ENCODE measurements around the gene COL5A3.

The COL5A3 gene

DNA sequence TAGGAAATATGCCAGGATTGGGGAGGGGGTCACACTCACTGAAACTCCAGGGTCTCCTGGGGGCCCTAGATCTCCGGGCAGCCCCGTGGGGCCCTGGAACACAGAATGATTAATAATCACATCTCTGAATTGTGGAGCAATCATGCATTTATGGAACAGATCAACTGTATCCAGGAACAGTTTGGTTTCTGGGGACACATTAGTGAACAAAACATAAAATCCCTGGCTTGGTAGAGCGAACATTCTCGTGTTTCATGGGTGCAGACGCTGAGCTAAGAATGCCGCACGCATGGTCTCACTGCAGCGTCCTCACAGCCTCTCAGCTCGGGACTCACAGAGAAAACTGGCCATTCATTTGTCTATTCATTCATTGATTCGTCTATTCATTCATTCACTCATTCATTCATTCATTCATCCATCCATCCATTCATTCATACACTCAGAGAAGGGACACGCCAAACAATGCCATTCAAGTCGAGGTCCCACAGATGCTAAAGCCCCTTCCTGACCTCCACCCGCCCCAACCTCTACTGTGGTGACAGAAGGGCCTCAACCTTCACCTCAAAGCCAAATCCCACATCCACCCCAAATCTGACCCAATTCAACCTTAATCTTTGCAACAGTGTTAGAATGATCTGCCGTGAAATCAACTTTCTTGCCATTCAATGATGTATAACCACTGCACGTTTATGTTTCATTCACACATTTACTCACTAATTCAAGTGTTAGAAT, 39.0 kb downstream of the COL5A3 start:
- no peak overlapping the region for H3K4me3 Mint-ChIP-seq
- peaks cover 10% of the 10 kb centered on the region for H3K27me3 Mint-ChIP-seq (ENCODE audit: low read depth)
- H3K4me1 Mint-ChIP-seq (ENCODE audit: low read depth) = peaks cover 2% of the 10 kb centered on the region
- no peaks in the 10 kb centered on the region for H3K36me3 Mint-ChIP-seq (ENCODE audit: low read depth)
- H3K27ac Mint-ChIP-seq = no peak overlapping the region
- H3K9me3 Mint-ChIP-seq = no peaks in the 10 kb centered on the region

DNA sequence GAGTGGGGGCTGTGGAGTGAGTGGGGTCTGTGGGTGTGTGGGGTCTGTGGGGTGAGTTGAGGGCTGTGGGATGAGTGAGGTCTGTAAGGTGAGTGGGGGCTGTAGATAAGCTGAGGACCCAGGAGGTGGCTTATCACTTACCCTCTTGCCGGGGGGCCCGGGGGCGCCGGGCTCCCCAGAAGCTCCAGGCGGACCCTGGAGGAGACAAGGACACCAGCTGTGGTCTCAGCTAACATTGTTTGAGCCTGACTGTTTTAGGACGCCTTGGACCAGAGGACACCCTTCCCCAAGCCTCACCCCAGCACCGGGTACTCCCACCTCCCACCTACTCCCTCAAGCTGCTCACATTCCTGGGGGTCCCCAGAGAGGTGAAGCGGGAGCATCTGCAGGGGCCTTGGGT, 39.8 kb downstream of the COL5A3 start:
- no peaks in the 10 kb centered on the region for H3K36me3 Mint-ChIP-seq (ENCODE audit: low read depth)
- no peak overlapping the region for H3K27ac Mint-ChIP-seq
- H3K4me1 Mint-ChIP-seq (ENCODE audit: low read depth) = peaks cover 2% of the 10 kb centered on the region
- H3K27me3 Mint-ChIP-seq (ENCODE audit: low read depth) = peaks cover 17% of the 10 kb centered on the region
- no peaks in the 10 kb centered on the region for H3K9me3 Mint-ChIP-seq
- H3K4me3 Mint-ChIP-seq = no peak overlapping the region

DNA sequence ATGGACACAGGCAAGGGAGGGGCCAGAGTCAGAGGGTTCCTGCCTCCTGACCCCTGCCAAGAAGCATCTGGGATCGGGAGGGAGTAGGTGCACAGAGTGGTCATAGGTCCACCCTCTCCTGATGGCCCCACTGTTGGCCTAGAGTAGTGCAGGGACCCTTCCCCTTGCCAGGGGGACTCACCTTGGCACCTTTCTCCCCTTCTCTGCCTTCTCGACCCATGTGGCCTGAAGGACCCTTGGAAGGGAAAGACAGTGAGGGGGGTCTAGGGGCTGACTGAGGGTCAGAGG, 40.7 kb downstream of the COL5A3 start:
- H3K27me3 Mint-ChIP-seq (ENCODE audit: low read depth) = peaks cover 17% of the 10 kb centered on the region
- H3K36me3 Mint-ChIP-seq (ENCODE audit: low read depth) = no peaks in the 10 kb centered on the region
- no peaks in the 10 kb centered on the region for H3K9me3 Mint-ChIP-seq
- no peak overlapping the region for H3K4me3 Mint-ChIP-seq
- no peak overlapping the region for H3K27ac Mint-ChIP-seq
- H3K4me1 Mint-ChIP-seq (ENCODE audit: low read depth) = peaks cover 2% of the 10 kb centered on the region

DNA sequence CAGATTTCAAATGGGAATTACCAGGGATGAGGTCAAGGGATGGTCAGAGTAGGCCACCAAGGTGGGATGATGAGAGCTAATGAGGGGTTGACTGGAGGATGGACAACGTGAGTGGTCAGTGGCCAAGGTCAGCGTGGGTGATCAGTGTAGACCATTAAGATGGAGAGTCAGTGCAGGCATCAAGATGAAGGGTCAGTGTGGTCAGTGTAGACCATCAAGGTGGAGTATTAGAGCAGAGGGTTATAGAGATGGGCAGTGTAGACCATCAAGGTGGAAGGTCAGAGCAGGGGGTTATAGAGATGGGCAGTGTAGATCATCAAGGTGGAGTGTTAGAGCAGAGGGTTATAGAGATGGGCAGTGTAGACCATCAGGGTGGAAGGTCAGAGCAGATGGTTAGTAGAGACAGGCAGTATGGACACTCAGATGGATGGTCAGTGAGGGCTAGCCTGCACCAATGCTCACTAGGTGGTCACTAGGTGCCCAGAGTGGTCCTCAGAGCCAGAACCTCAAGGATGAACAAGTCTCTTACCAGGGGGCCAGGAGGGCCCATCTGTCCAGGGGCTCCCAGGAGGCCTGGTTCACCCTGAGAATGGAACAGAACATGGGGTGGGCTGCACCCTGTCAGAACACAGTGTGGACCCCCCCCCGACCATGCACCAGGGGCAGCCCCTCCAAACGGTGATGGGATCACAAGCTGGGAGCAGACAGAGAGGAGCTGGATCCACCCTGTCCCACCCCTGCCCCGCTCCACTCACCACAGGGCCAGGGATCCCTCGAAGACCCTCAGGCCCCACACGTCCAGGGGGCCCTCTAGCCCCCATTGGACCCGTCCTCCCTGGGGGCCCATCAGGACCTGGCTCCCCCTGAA, 41.2 kb downstream of the COL5A3 start:
- no peak overlapping the region for H3K27ac Mint-ChIP-seq
- no peaks in the 10 kb centered on the region for H3K9me3 Mint-ChIP-seq
- H3K27me3 Mint-ChIP-seq (ENCODE audit: low read depth) = peaks cover 17% of the 10 kb centered on the region
- H3K36me3 Mint-ChIP-seq (ENCODE audit: low read depth) = no peaks in the 10 kb centered on the region
- peaks cover 2% of the 10 kb centered on the region for H3K4me1 Mint-ChIP-seq (ENCODE audit: low read depth)
- no peak overlapping the region for H3K4me3 Mint-ChIP-seq

DNA sequence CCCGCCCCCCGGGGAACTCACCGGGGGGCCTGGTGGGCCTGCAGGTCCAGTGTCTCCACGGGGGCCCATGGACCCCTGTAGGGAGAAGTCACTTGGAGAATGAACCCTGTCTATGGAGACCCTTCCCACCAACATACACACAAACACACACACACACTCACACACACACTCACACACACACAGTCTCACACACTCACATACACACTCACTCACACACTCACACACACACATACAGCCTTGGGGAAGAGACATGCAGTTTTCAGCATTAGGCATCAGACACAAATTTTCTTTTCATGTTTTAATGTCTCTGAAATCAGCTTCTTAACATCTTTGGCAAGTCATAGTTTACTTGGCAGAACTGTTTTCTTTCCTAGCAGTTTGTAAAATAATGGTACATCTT, 43.0 kb downstream of the COL5A3 start:
- Mint-ChIP-seq H3K4me3 (no peak overlapping the region), H3K27ac (no peak overlapping the region), H3K4me1 (ENCODE audit: low read depth) (peaks cover 2% of the 10 kb centered on the region), H3K9me3 (no peaks in the 10 kb centered on the region), H3K27me3 (ENCODE audit: low read depth) (peaks cover 17% of the 10 kb centered on the region), H3K36me3 (ENCODE audit: low read depth) (no peaks in the 10 kb centered on the region)

DNA sequence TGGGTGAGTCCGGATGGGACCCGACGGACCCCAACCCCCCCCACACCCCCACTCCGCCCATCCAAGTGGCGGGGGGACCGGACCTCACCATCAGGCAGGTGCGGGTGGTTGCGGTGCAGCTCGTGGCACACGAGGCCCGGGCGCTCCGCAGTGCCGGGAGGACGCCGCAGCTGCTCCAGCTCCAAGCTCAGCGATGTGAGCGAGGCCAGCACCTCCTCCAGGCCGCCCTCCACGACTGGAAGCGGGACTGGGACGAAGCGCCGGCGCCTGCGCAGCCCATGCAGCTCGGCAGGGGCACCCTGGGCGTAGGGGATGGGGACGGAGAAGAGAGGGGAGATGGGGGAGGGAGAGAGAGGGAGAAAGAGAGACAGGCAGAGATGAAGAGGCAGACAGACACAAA, 43.9 kb downstream of the COL5A3 start:
- Mint-ChIP-seq H3K36me3 (ENCODE audit: low read depth) (no peaks in the 10 kb centered on the region), H3K9me3 (no peaks in the 10 kb centered on the region), H3K27ac (no peak overlapping the region), H3K4me1 (ENCODE audit: low read depth) (peaks cover 2% of the 10 kb centered on the region), H3K27me3 (ENCODE audit: low read depth) (peaks cover 17% of the 10 kb centered on the region), H3K4me3 (no peak overlapping the region)

DNA sequence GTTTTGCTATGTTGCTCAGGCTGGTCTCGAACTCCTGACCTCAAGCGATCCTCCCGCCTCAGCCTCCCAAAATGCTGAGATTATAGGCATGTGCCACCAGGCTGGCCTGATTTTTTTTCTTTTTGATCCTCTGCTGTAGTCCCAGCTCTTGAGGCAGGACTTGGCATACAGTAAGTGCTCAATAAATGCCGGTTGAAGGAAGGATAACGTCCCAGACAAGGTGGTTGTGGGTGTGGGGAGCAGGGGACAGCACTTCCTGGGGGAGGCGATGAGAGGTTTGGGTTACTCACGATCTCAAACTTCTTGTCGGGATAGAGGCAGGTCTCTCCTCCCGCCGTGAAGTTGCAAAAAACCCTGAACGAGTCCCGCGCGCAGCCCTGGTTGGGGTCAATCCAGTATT, 44.3 kb downstream of the COL5A3 start:
- Mint-ChIP-seq H3K4me3 (no peak overlapping the region), H3K36me3 (ENCODE audit: low read depth) (no peaks in the 10 kb centered on the region), H3K27me3 (ENCODE audit: low read depth) (peaks cover 17% of the 10 kb centered on the region), H3K4me1 (ENCODE audit: low read depth) (peaks cover 2% of the 10 kb centered on the region), H3K27ac (no peak overlapping the region), H3K9me3 (no peaks in the 10 kb centered on the region)

DNA sequence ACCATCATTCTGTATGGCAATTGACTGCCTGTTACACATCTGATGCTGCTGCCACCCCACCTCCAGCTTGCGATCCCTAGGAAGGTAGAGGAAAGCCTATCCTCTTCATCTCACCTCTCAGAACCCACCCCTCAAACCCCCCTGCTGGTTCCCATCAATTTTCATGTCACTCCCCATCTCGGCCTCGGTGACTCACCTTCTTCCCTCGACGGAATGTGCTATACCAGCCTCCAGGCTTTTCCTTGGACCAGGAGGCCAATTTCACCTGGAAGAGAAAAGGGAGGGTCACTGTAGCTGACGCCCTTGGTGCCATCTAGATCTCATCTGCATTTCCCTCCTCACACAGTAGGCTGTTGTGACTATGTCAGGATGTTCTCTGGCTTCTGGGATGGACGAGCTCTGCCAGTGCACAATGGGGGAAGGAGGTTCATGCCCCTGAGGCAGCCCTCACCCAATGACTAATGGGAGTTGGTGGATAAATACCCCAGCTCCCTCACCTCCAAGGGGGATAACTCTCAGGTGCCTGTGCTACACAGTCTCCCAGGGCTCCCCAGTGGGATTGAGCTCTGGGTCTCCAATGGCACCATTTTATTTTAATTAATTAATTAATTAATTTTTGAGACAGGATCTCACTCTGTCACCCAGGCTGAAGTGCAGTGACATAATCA, 47.5 kb downstream of the COL5A3 start:
- no peak overlapping the region for H3K4me3 Mint-ChIP-seq
- peaks cover 2% of the 10 kb centered on the region for H3K4me1 Mint-ChIP-seq (ENCODE audit: low read depth)
- H3K27me3 Mint-ChIP-seq (ENCODE audit: low read depth) = peaks cover 17% of the 10 kb centered on the region
- no peaks in the 10 kb centered on the region for H3K36me3 Mint-ChIP-seq (ENCODE audit: low read depth)
- H3K27ac Mint-ChIP-seq = no peak overlapping the region
- H3K9me3 Mint-ChIP-seq = no peaks in the 10 kb centered on the region

DNA sequence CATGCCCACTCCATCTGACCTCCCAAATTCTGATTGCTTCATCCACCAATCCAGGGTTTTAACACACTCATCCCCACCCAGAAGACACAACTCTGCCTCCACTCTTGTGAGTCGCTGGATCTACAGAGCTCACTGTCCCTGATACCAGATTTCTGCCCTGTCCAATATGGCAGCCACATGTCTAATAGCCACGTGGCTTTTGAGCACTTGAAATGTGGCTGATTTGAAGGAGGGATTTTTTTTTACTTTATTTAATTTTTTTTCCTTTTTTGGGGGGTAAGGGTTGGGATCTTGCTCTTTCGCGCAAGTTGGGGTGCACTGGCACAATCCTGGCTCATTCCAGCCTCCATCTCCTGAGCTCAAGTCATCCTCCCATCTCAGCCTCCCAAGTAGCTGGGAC, 49.2 kb downstream of the COL5A3 start:
- no peak overlapping the region for H3K4me3 Mint-ChIP-seq
- no peaks in the 10 kb centered on the region for H3K4me1 Mint-ChIP-seq (ENCODE audit: low read depth)
- H3K9me3 Mint-ChIP-seq = no peaks in the 10 kb centered on the region
- H3K36me3 Mint-ChIP-seq (ENCODE audit: low read depth) = no peaks in the 10 kb centered on the region
- H3K27me3 Mint-ChIP-seq (ENCODE audit: low read depth) = peaks cover 6% of the 10 kb centered on the region
- H3K27ac Mint-ChIP-seq = no peak overlapping the region

DNA sequence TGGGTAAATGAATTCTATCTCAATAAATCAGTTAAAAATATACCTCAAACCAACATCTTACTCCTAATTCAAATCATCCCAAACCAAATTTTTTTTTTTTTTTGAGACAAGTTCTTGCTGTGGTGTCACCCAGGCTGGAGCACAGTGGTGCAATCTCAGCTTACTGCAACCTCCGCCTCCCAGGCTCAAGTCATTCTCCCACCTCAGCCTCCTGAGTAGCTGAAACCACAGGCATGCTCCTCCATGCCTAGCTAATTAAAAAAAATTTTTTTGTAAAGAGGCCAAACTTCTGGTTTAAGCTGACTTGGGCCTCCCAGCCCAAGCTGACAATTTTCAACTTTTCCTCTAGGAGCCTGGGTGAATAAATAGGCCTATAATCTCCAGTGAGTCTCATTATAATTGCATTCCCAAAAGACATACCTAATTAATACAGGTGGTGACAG, 51.9 kb downstream of the COL5A3 start:
- H3K4me1 Mint-ChIP-seq (ENCODE audit: low read depth) = no peaks in the 10 kb centered on the region
- H3K36me3 Mint-ChIP-seq (ENCODE audit: low read depth) = no peaks in the 10 kb centered on the region
- H3K27me3 Mint-ChIP-seq (ENCODE audit: low read depth) = no peaks in the 10 kb centered on the region
- no peaks in the 10 kb centered on the region for H3K9me3 Mint-ChIP-seq
- no peak overlapping the region for H3K4me3 Mint-ChIP-seq
- H3K27ac Mint-ChIP-seq = no peak overlapping the region

DNA sequence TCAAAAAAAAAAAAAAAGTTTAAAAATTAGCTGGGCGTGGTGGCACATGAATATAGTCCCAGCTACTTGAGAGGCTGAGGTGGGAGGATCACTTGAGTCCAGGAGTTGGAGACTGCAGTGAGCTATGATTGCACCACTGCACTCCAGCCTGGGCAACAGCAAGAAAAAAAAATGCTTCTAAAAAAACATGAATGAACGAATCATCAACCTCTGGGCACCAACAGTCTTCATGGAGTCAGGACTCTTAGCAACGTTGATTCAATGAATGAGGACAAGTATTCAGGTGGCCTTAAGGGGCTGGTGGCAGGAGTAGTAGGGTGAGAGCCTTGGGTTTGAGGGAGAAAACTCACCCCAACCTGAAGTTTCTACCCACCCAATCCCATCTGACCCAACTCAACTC, 53.3 kb downstream of the COL5A3 start:
- H3K4me3 Mint-ChIP-seq = no peak overlapping the region

DNA sequence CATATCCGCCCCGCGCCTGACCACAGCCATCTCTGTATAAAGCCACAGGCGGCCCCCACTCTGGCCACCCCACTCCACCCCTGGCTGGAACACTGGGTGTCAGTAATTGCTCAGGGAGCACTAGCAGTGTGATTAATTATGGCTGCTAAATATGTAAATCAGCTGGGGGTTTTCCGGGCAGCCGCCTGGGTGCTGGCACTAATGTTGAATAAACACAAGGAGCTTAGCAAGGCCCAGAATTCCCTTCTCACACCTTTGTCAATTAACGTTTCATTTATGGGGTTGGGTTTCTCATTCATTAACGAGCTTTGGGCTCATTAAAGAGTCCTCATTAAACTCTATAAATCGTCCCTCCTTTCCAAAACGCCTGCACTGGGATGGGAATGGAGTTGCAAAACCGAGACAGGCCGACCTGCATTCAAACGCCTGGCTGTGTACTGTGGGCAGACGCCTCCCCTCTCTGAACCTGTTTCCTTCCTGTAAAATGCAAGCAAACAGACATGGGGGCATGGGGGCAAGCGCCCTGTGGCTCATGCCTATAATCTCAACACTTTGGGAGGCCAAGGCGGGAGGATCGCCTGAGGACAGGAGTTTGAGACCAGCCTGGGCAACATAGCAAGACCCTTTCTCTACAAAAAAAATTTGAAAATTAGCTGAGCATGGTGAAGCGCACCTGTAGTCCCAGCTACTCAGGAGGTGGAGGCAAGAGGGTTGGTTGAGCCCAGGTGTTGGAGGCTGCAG, 56.3 kb downstream of the COL5A3 start:
- no peaks in the 10 kb centered on the region for H3K9me3 Mint-ChIP-seq

More for the DNA sequence above, 53.3 kb downstream of the COL5A3 start:
- H3K27me3 Mint-ChIP-seq (ENCODE audit: low read depth) = no peaks in the 10 kb centered on the region
- no peak overlapping the region for H3K27ac Mint-ChIP-seq
- H3K36me3 Mint-ChIP-seq (ENCODE audit: low read depth) = no peaks in the 10 kb centered on the region
- no peaks in the 10 kb centered on the region for H3K9me3 Mint-ChIP-seq
- no peaks in the 10 kb centered on the region for H3K4me1 Mint-ChIP-seq (ENCODE audit: low read depth)

DNA sequence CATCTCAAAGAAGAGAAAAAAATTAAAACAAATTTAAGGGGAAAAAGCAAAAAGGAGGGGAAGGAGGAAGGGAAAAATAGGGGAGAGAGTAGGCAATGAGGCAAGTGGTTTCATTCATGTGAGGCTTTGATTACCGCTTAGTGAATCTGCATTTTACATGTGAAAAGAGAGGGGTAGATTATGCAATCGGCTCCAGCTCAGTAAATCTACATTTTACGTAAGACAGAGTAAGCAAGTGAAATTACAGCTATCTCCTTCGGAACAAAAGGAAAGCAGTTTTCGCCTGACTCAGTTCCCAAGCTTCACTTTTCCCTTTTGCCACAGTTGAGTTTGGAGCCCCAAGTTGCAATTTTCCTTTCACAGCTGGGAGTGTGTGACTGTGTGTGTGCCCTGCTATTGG, 58.0 kb downstream of the COL5A3 start:
- Mint-ChIP-seq H3K36me3 (ENCODE audit: low read depth) (no peaks in the 10 kb centered on the region), H3K9me3 (no peaks in the 10 kb centered on the region), H3K27me3 (ENCODE audit: low read depth) (no peaks in the 10 kb centered on the region), H3K27ac (no peak overlapping the region), H3K4me1 (ENCODE audit: low read depth) (no peaks in the 10 kb centered on the region), H3K4me3 (no peak overlapping the region)

More for the DNA sequence above, 56.3 kb downstream of the COL5A3 start:
- no peaks in the 10 kb centered on the region for H3K36me3 Mint-ChIP-seq (ENCODE audit: low read depth)
- H3K4me1 Mint-ChIP-seq (ENCODE audit: low read depth) = no peaks in the 10 kb centered on the region
- no peak overlapping the region for H3K4me3 Mint-ChIP-seq
- H3K27ac Mint-ChIP-seq = no peak overlapping the region
- no peaks in the 10 kb centered on the region for H3K27me3 Mint-ChIP-seq (ENCODE audit: low read depth)

DNA sequence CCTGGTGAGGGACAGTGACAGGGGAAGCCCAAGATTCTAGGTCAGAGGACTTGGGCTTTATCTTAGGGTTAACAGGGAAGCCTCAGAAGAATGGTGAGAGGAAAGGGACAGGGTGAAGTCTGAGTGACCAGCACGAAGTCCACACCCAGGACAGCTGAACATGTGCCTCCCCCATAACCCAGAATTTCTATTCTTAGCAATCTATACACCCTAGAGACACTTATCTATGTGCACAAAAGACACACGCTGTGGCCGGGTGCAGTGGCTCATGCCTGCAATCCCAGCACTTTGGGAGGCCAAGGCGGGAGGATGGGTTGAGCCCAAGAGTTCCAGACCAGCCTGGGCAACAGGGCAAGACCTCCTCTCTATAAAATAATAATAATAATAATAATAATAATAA, 62.9 kb downstream of the COL5A3 start:
- Mint-ChIP-seq H3K4me3 (no peak overlapping the region), H3K36me3 (ENCODE audit: low read depth) (no peaks in the 10 kb centered on the region), H3K27me3 (ENCODE audit: low read depth) (peaks cover 10% of the 10 kb centered on the region), H3K27ac (no peak overlapping the region), H3K4me1 (ENCODE audit: low read depth) (no peaks in the 10 kb centered on the region), H3K9me3 (peaks cover under 1% of the 10 kb centered on the region)
